Heart right ventricle (tissue), 16 donors: ENCODE measurements around the gene XYLT2. TPM values are rescaled to one million over a fixed set of nuclear protein-coding genes. Genes with fewer than 3 reads are reported as not detected.
A peak's percentile ranks its signal among the peaks of the same experiment; 100 is the strongest.

Experiments used
- ATAC-seq, 8 donors: fragments of 200-7000 bp; cut with Tn5 transposase; one replicate each; pipeline ENCODE4 v1.9.1; 2020; ENCODE audit warnings: mild to moderate bottlenecking in 8 of 8, moderate library complexity in 8 of 8, moderate number of reproducible peaks in 1 of 8
- DNase-seq, 2 donors: peaks; one replicate each; pipeline ENCODE4 v3.0.0-alpha.2; 2020
- H3K27ac ChIP-seq, 10 donors: fragments of 200-600 bp; sonication (generic) in 2 of 10; one replicate each; pipeline versions ENCODE4 v1.5.0 to v1.8.0; 2020 to 2022; ENCODE audit warnings: mild to moderate bottlenecking in 3 of 10
- H3K27me3 ChIP-seq, 7 donors: fragments of 200-600 bp; one replicate each; pipeline ENCODE4 v1.8.0; 2021 to 2022; ENCODE audit warnings: mild to moderate bottlenecking in 2 of 7
- H3K36me3 ChIP-seq, 9 donors: fragments of 200-600 bp; sonication (generic) in 1 of 9; one replicate each; pipeline versions ENCODE4 v1.5.0 to v1.8.0; 2020 to 2022; ENCODE audit warnings: mild to moderate bottlenecking in 2 of 9
- H3K4me1 ChIP-seq, 9 donors: fragments of 200-600 bp; sonication (generic) in 1 of 9; one replicate each; pipeline versions ENCODE4 v1.5.0 to v1.8.0; 2020 to 2022; ENCODE audit warnings: mild to moderate bottlenecking in 4 of 9
- H3K4me3 ChIP-seq, 10 donors: fragments of 200-600 bp; sonication (generic) in 2 of 10; one replicate each; pipeline versions ENCODE4 v1.5.0 to v1.8.0; 2020 to 2022; ENCODE audit warnings: mild to moderate bottlenecking in 7 of 10, moderate library complexity in 2 of 10
- H3K9me3 ChIP-seq, 11 donors: fragments of 200-600 bp in 10 of 11; sonication (generic) in 2 of 11; one replicate each; pipeline versions ENCODE4 v1.5.0 to v1.8.0; 2013 to 2022; ENCODE audit warnings: mild to moderate bottlenecking in 2 of 11, control low read depth in 1 of 11, moderate library complexity in 1 of 11
- CTCF ChIP-seq, 9 donors: fragments of 200-600 bp; sonication (generic) in 2 of 9; IDR thresholded peaks; one replicate each; pipeline versions ENCODE4 v1.5.0 to v1.8.0; 2021 to 2022; ENCODE audit warnings: antibody characterized with exemption in 9 of 9, mild to moderate bottlenecking in 5 of 9, moderate library complexity in 1 of 9
- WGBS, 2 donors: extraction: QIAGEN DNeasy Blood & Tissue Kit; methylation state at CpG; one replicate each; pipeline ENCODE4 v1.1.7; 2013; ENCODE audit warnings: inconsistent platforms in 1 of 2; 5-methylcytosine and 5-hydroxymethylcytosine counted together
- intact Hi-C, 10 donors: fragments of 100-400 bp; cut with DNase I; formaldehyde crosslinking; loops; one replicate each; pipeline versions ENCODE4 v1.11.1 to v1.14.2; 2022
- polyA plus RNA-seq, 2 donors: library from polyadenylated mRNA; stranded (reverse); fragments of 200-250 nt; gene quantifications; one replicate each; pipeline ENCODE4 v1.2.3, GENCODE V29; 2013
- total RNA-seq, 10 donors: library from RNA; stranded (reverse); fragmentation: NEBNext Ultra II Directional in 3 of 10; extraction: Animal tissue kit (Norgen Biotek cat#: 25700) in 3 of 10; gene quantifications; one replicate each; pipeline versions ENCODE4 v1.2.1 to v1.2.4, GENCODE V29; 2021 to 2023
- donor health status: Arrhythmogenic right ventricular cardiomyopathy.
- donor health status: ischemic (EF 13 %, LVEDD 7.1; RV severe dilation, severe dysfunction).
- donor health status: healthy with polysubstance abuse.
- donor health status: DM: no; HTN: yes; CAD: no.
- donor health status: DM: no; HTN: no; CAD: no.
- donor health status: ischemic (EF 25% LVEDD 6.9; RV normal size, moderate dysfunction).
- donor health status: ischemic (EF 25% LVEDD 5.7; RV mildly dilated, moderate dysfunction).
- donor health status: healthy.
- donor health status: DM: yes; HTN: yes; CAD: no.
- donor health status: Ischemic cardiomyopathy.
- donor health status: ischemic (EF 35%, LVEDD 5.7; RV mildly dilated, moderate dysfunction).
- donor health status: nonischemic (EF 11% LVEDD 7.7; RV severe dilation, severe dysfunction).
- donor health status: DM: yes; HTN: yes; CAD: no.
- donor health status: PGD.
- donor health status: ischemic (EF 29% LVEDD 5.4; RV normal size, mild dysfunction).
- donor health status: nonischemic (EF 23%, LVEDD 6.1; RV moderate dilation, normal function).

Gene XYLT2
- total and polyA plus RNA-seq, 12 donors = 8.1 to 17.1 (median 11.9) TPM

DNA sequence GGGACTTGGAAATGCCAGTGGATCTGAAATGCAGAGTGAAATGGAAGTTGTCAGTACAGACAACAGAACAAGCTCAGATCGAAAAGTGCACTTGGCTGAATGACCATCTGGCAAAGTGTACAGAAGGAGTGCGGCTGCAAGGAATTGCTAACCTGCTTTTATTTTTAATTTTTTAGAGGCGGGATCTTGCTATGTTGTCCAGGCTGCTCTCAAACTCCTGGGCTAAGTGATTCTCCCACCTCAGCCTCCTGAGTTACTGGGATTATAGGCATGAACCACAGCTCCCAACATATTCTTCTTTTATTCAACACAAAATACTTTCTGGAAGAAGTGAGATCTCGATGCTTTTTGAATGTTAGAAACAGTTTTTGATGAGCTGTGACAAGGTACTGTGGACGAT, 47.8 kb downstream of the XYLT2 start:
- H3K27me3 ChIP-seq = no peaks in the 10 kb centered on the region
- no peak for DNase-seq
- no peak overlapping the region for H3K4me3 ChIP-seq
- H3K9me3 ChIP-seq = no peaks in the 10 kb centered on the region
- no peak for TF ChIP-seq CTCF (IDR thresholded peaks at IDR 0.05)
- WGBS, 2 donors = 92 to 94% methylated on average over 5 of the region's 5 CpGs
- H3K4me1 ChIP-seq = peaks cover 2 to 32% (median 22%) of the 10 kb centered on the region in 9 donors
- no peak overlapping the region for H3K27ac ChIP-seq
- peaks cover 0 to 68% (median 55%) of the 10 kb centered on the region in 9 donors for H3K36me3 ChIP-seq
- intact Hi-C loops = no loop called here
- no peak for ATAC-seq

DNA sequence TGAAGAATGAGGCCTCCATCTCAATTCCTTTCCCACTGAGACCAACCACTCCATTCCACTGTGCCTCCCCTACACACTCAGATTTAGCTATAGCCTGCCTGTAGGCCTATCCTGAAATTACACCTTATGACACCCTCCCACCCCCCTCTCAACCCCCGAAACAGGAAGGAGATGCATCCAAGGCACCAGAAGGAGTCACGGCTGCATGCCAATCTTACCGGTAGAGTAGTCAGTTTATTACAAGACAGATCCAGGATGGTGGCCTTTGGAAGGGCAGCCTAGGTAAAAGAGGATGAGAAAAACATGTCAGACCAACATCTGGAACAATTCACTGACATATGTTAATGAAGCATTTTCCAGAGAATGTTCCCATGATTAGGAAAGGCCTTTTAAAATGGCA, 48.8 kb downstream of the XYLT2 start:
- intact Hi-C loops = no loop called here

GRCh38 chr17:50396261-50397110, 50.6 kb downstream of the XYLT2 start:
- peaks cover 0 to 40% (median 29%) of the 10 kb centered on the region in 9 donors for H3K36me3 ChIP-seq
- peak overlapping the region; percentile 67 to 100 (median 90) for H3K4me3 ChIP-seq
- H3K27me3 ChIP-seq = no peaks in the 10 kb centered on the region
- peaks cover 2 to 32% (median 22%) of the 10 kb centered on the region in 9 donors for H3K4me1 ChIP-seq
- H3K27ac ChIP-seq = peak overlapping the region in 9 of 10 donors; percentile 54 to 91 (median 88)
- no peaks in the 10 kb centered on the region for H3K9me3 ChIP-seq
- TF ChIP-seq CTCF (IDR thresholded peaks at IDR 0.05) = no peak
- DNase-seq = peak in 1 of 2 donors; percentile 29
- intact Hi-C loops = loop anchor here in 1 of 10 donors (1.0 kb wide), 1 partner anchor 83 kb away; no protein-coding TSS in a partner anchor
- ATAC-seq = peak in 7 of 8 donors; percentile 13 to 58 (median 38)
- WGBS, 2 donors = 8% methylated on average over 30 of the region's 30 CpGs

More for the DNA sequence above, 48.8 kb downstream of the XYLT2 start:
- no peak overlapping the region for H3K4me3 ChIP-seq
- H3K36me3 ChIP-seq = peaks cover 0 to 57% (median 45%) of the 10 kb centered on the region in 9 donors
- no peak for DNase-seq
- no peak overlapping the region for H3K27ac ChIP-seq
- H3K9me3 ChIP-seq = no peaks in the 10 kb centered on the region
- peaks cover 2 to 32% (median 22%) of the 10 kb centered on the region in 9 donors for H3K4me1 ChIP-seq
- 18 to 24% methylated on average over 3 of the region's 3 CpGs for WGBS, 2 donors
- no peak for TF ChIP-seq CTCF (IDR thresholded peaks at IDR 0.05)
- no peaks in the 10 kb centered on the region for H3K27me3 ChIP-seq
- no peak for ATAC-seq

DNA sequence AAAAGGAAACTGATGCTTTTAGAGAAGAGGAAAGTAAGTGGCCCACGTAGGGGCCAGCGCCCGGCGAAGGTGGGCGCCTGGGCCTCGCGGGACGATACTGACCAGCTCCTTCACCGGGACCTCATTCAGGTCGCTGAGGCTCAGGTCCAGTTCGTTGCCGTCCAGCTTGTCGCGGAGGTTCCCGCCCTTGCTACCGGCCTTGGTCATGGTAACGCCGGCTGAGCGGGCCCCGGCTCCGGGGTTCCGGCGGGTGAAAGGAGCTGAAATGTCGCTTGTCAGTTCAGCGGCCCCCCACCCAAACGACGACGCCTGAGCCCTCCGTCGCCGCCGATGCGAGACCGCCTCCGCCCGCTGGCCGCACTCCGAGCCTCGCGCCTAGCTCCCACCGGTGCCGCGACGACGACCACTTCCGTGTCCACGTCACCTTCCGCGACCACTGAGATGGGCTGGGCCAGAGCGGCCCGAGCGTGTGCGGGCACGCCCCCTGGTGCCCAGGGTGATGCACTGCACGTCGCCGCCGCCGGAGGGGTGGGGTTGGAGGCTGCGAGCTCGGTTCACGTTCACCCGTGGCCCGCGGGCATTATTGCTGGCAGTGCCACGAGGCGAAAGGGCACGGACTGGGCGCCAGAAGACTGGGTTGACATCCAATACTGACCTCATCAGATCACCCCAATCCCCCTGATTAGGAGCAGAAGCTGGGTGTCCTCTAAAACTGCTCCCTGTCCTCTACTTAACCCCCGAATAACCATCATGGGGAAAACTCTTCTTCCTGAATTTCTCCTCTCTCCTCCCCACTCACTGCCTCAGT, 51.4 kb downstream of the XYLT2 start, which contains the start of gene LRRC59:
TSS of gene LRRC59 (minus strand) at position 413 of the 808 bp plus-strand sequence. CDS start at position 207, 206 bp downstream.
- H3K27ac ChIP-seq = peak within 1 kb of the TSS in 9 of 10 donors; percentile 54 to 91 (median 88)
- H3K4me1 ChIP-seq = peaks cover 2 to 32% (median 22%) of the 10 kb centered on the region in 9 donors
- peaks cover 0 to 31% (median 22%) of the 10 kb centered on the region in 9 donors for H3K36me3 ChIP-seq
- H3K9me3 ChIP-seq = no peaks in the 10 kb centered on the region
- intact Hi-C loops = loop anchor here in 1 of 10 donors (1.0 kb wide), 1 partner anchor 82 kb away; no protein-coding TSS in a partner anchor
- H3K27me3 ChIP-seq = no peaks in the 10 kb centered on the region
- WGBS, 2 donors = 0 to 1% methylated on average over 66 to 70 of the region's 70 CpGs
- peak; percentile 88 to 92 for DNase-seq
- peak; percentile 97 to 98 (median 98) for ATAC-seq
- peak within 1 kb of the TSS; percentile 67 to 100 (median 90) for H3K4me3 ChIP-seq
- TF ChIP-seq CTCF (IDR thresholded peaks at IDR 0.05) = peak; percentile 90 to 100 (median 99)
